Breast epithelium (tissue), 3 donors: Measurements from ENCODE around the gene TTC7B.

Source experiments
- POLR2A ChIP-seq: fragments of 450-650 bp; IDR thresholded peaks from one replicate; pipeline ENCODE4 v1.6.1; 2016; ENCODE audit warnings: antibody characterized with exemption, mild to moderate bottlenecking, moderate library complexity
- POLR2AphosphoS5 ChIP-seq, 3 donors: sonication (generic); formaldehyde crosslinking; IDR thresholded peaks; one replicate each; pipeline ENCODE4 v1.6.1; 2017; ENCODE audit warnings: antibody characterized with exemption in 3 of 3
- TF ChIP-seq, protein P1 (sequence below), 3 donors: fragments of 450-650 bp; IDR thresholded peaks; one replicate each; pipeline ENCODE4 v1.5.1; 2016 to 2017; ENCODE audit warnings: antibody characterized with exemption in 3 of 3, mild to moderate bottlenecking in 3 of 3, moderate library complexity in 3 of 3

DNA sequence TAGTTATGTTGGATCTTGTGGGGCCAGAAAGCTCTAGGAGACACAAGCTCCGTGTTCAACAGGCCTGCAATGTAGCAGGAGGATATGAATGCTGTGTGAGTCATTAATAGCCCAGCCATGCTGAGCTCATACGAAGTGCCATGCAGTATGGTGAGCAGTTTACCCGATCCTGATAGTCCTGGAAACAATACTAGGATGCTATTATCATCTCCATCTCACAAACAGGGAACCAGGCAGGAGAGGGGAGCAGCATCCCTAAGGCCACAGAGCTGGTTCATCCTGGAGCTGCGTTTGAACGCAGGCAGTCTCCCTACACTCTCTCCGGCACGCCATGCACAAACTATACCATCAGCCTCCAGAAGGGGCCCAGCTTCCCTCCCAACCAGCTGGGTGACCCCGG lies 20.5 kb downstream of the TTC7B start:
- TF ChIP-seq POLR2A = no peak
- TF ChIP-seq, protein P1, sequence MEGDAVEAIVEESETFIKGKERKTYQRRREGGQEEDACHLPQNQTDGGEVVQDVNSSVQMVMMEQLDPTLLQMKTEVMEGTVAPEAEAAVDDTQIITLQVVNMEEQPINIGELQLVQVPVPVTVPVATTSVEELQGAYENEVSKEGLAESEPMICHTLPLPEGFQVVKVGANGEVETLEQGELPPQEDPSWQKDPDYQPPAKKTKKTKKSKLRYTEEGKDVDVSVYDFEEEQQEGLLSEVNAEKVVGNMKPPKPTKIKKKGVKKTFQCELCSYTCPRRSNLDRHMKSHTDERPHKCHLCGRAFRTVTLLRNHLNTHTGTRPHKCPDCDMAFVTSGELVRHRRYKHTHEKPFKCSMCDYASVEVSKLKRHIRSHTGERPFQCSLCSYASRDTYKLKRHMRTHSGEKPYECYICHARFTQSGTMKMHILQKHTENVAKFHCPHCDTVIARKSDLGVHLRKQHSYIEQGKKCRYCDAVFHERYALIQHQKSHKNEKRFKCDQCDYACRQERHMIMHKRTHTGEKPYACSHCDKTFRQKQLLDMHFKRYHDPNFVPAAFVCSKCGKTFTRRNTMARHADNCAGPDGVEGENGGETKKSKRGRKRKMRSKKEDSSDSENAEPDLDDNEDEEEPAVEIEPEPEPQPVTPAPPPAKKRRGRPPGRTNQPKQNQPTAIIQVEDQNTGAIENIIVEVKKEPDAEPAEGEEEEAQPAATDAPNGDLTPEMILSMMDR (IDR thresholded peaks at IDR 0.05) = no peak
- no peak for TF ChIP-seq POLR2AphosphoS5 (IDR thresholded peaks at IDR 0.05)
